ENCODE results near the gene PRSS12.

DNA sequence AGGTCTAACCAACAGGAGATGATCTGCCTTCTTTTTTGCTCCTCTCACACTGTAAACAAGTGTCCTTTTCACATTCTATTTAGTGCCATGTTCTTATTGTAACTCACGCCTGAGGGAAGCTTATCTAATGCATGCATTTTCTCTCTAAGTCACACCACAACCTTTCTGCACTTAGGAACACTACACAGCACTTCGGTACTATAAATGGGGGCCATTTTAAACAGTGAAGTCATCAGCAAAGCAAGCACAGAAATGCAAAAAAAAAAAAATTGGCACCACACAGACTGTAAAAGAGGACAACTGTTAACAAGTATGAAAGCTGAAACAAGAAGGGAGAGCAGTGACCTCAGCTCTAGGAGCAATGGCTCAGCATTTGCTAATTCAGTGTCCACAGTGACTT lies 45.2 kb downstream of the PRSS12 start:
- TF ChIP-seq, protein P1, sequence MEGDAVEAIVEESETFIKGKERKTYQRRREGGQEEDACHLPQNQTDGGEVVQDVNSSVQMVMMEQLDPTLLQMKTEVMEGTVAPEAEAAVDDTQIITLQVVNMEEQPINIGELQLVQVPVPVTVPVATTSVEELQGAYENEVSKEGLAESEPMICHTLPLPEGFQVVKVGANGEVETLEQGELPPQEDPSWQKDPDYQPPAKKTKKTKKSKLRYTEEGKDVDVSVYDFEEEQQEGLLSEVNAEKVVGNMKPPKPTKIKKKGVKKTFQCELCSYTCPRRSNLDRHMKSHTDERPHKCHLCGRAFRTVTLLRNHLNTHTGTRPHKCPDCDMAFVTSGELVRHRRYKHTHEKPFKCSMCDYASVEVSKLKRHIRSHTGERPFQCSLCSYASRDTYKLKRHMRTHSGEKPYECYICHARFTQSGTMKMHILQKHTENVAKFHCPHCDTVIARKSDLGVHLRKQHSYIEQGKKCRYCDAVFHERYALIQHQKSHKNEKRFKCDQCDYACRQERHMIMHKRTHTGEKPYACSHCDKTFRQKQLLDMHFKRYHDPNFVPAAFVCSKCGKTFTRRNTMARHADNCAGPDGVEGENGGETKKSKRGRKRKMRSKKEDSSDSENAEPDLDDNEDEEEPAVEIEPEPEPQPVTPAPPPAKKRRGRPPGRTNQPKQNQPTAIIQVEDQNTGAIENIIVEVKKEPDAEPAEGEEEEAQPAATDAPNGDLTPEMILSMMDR (IDR thresholded peaks at IDR 0.05), result no peak
- TF ChIP-seq EP300 (IDR thresholded peaks at IDR 0.05), result no peak

Data from ovary (tissue), 3 donors.